Central memory CD4-positive, alpha-beta T cell (primary cell): ENCODE data around the gene NUP98.
A peak's percentile ranks its signal among the peaks of the same experiment; 100 is the strongest.

Experiments
- DNase-seq: peaks from one replicate; pipeline ENCODE4 v3.0.0; 2022
- total RNA-seq, 3 experiments: gene quantifications; one replicate each; lab custom pipeline; 2026; lab: John Stamatoyannopoulos, UW

NUP98 gene
- 212 to 376 (median 286) reads per million in 3 experiments for total RNA-seq

GRCh38 chr11:3797329-3798090 is at the start of gene NUP98:
Gene NUP98 (minus strand): TSS chr11:3797554. CDS start chr11:3782117, 15,437 bp downstream.
- peak; percentile 100 for DNase-seq

- DNase-seq = no peak
Measured at GRCh38 chr11:3845670-3846069, 48.3 kb upstream of the NUP98 start.

GRCh38 chr11:3845246-3845645 is 47.9 kb upstream of the NUP98 start:
- no peak for DNase-seq

- no peak for DNase-seq
Measured at GRCh38 chr11:3843326-3843725, 46.0 kb upstream of the NUP98 start.

GRCh38 chr11:3841426-3842350 is 44.3 kb upstream of the NUP98 start:
- peak; percentile 96 for DNase-seq

- no peak for DNase-seq
Measured at GRCh38 chr11:3840870-3841425, 43.6 kb upstream of the NUP98 start, which contains the start of gene RHOG. Gene RHOG (minus strand): TSS chr11:3840959. CDS start chr11:3828138, 12,821 bp downstream.

GRCh38 chr11:3840004-3840869 is 42.9 kb upstream of the NUP98 start:
- peak; percentile 39 for DNase-seq

GRCh38 chr11:3838504-3838903 is 41.1 kb upstream of the NUP98 start:
- DNase-seq = no peak

- DNase-seq = no peak
Measured at GRCh38 chr11:3837793-3838192, 40.4 kb upstream of the NUP98 start.

GRCh38 chr11:3836903-3837302 is 39.5 kb upstream of the NUP98 start:
- DNase-seq = peak; percentile 51

GRCh38 chr11:3835751-3836150 is 38.4 kb upstream of the NUP98 start:
- no peak for DNase-seq

GRCh38 chr11:3834664-3835461 is 37.5 kb upstream of the NUP98 start:
- no peak for DNase-seq

- no peak for DNase-seq
Measured at GRCh38 chr11:3834349-3834663, 37.0 kb upstream of the NUP98 start.

- DNase-seq = no peak
Measured at GRCh38 chr11:3833449-3833848, 36.1 kb upstream of the NUP98 start.

- no peak for DNase-seq
Measured at GRCh38 chr11:3832816-3833215, 35.5 kb upstream of the NUP98 start.

GRCh38 chr11:3831378-3832239 is 34.3 kb upstream of the NUP98 start:
- no peak for DNase-seq

- no peak for DNase-seq
Measured at GRCh38 chr11:3830730-3831129, 33.4 kb upstream of the NUP98 start.

- DNase-seq = no peak
Measured at GRCh38 chr11:3830088-3830487, 32.7 kb upstream of the NUP98 start.

GRCh38 chr11:3827434-3828186 is 30.3 kb upstream of the NUP98 start:
- no peak for DNase-seq

GRCh38 chr11:3826721-3827120 is 29.4 kb upstream of the NUP98 start:
- no peak for DNase-seq
